ENCODE data around the gene ITCH.
A peak's percentile ranks its signal among the peaks of the same experiment; 100 is the strongest.

ITCH gene

DNA sequence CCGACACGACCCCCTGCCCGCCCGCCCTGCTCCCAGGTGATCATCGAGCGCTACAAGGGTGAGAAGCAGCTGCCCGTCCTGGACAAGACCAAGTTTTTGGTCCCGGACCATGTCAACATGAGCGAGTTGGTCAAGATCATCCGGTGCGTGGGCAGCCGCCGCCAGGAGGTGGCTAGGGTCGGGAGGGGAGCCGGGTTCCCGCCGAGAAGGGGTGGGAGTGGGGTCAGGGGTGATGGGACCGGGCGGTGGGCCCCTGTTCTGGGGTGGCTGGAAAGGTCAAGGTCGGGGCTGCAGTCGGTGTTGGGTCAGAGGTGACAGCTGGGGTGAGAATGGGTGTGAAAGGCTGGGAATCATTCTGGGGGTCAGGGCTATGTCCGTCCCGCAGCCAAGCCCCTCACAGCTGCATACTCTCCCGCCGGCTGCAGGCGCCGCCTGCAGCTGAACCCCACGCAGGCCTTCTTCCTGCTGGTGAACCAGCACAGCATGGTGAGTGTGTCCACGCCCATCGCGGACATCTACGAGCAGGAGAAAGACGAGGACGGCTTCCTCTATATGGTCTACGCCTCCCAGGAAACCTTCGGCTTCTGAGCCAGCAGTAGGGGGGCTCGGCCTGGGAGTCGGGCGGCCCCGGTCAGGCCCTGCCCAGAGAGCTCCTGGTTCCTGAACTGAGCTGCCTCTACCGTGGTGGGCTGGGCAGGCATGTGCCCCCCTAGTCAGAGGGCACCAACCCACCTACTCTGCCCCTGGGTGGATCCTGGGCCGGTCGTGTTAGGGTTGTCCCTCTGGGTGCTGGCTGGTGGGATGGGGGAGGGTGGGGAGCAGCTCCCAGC, 196.5 kb downstream of the ITCH start:
- peak; percentile 18 for DNase-seq

DNA sequence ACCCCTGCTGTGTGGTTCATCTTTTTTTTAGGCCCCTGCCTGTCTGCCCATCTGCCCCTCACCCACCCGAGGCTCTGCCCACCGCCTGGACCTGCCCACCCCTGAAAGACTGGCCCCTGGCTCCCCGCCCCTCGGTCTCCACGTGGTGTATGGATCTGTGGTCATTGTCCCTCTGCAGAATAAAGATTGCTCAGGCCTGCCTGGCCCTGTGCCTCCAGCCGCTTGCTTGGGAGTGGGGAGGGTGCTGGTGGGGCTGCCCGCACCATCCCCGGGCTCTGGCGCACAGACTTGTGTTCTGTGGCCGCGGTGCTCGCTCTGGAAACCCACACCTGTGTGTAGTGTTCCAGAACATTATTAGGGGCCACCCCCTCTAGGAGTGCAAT, 197.1 kb downstream of the ITCH start:
- DNase-seq = no peak

- DNase-seq = no peak
Observed at GRCh38 chr20:34560614-34561013, 197.5 kb downstream of the ITCH start.

Data from CD4-positive, alpha-beta T cell treated with Interleukin-17A for 1 hour (primary cell).